HG03575 (cell line): ENCODE results near the gene MED13L.

Source experiments
- ATAC-seq: cut with Tn5 transposase; IDR thresholded peaks from one replicate; pipeline ENCODE4 v1.9.1; 2021; ENCODE audit not compliant: unreplicated experiment, insufficient number of reproducible peaks, low FRiP score; ENCODE audit errors: extremely low read depth

Gene MED13L

GRCh38 chr12:116026768-116027550 lies 250.5 kb downstream of the MED13L start:
- no peak for ATAC-seq

- no peak for ATAC-seq
These were observed 251.1 kb downstream of the MED13L start for GRCh38 chr12:116026346-116026745.

GRCh38 chr12:116024769-116025168 lies 252.7 kb downstream of the MED13L start:
- ATAC-seq: no peak

- no peak for ATAC-seq
These were observed 258.1 kb downstream of the MED13L start for GRCh38 chr12:116019415-116019814.

- ATAC-seq: no peak
These were observed 259.2 kb downstream of the MED13L start for GRCh38 chr12:116018282-116018681.

- ATAC-seq: no peak
These were observed 262.0 kb downstream of the MED13L start for GRCh38 chr12:116015525-116015924.

GRCh38 chr12:116012757-116013156 lies 264.7 kb downstream of the MED13L start:
- ATAC-seq: no peak

GRCh38 chr12:116011217-116011616 lies 266.3 kb downstream of the MED13L start:
- no peak for ATAC-seq

- no peak for ATAC-seq
These were observed 267.0 kb downstream of the MED13L start for GRCh38 chr12:116010467-116010866.

- no peak for ATAC-seq
These were observed 267.7 kb downstream of the MED13L start for GRCh38 chr12:116009805-116010204.

- no peak for ATAC-seq
These were observed 271.4 kb downstream of the MED13L start for GRCh38 chr12:116006141-116006540.

- ATAC-seq: no peak
These were observed 274.5 kb downstream of the MED13L start for GRCh38 chr12:116002890-116003536.

GRCh38 chr12:116000252-116000651 lies 277.2 kb downstream of the MED13L start:
- no peak for ATAC-seq

- ATAC-seq: no peak
These were observed 277.9 kb downstream of the MED13L start for GRCh38 chr12:115999582-115999981.

- ATAC-seq: no peak
These were observed 278.6 kb downstream of the MED13L start for GRCh38 chr12:115998794-115999478.

- no peak for ATAC-seq
These were observed 279.3 kb downstream of the MED13L start for GRCh38 chr12:115998119-115998633.

- no peak for ATAC-seq
These were observed 283.8 kb downstream of the MED13L start for GRCh38 chr12:115993737-115994136.

- no peak for ATAC-seq
These were observed 287.3 kb downstream of the MED13L start for GRCh38 chr12:115990241-115990640.

GRCh38 chr12:115988625-115989563 lies 288.6 kb downstream of the MED13L start:
- no peak for ATAC-seq
